ENCODE measurements around the gene NRCAM.

NRCAM gene

GRCh38 chr7:108374899-108375298 lies 81.3 kb downstream of the NRCAM start:
- H3K9me3 ChIP-seq (replicated peaks; ENCODE audit: insufficient read depth, low read length), result no peaks in the 10 kb centered on the region
- H3K4me2 ChIP-seq (ENCODE audit: low read depth, low read length), result no peak overlapping the region
- no peaks in the 10 kb centered on the region for H3K27me3 ChIP-seq (replicated peaks; ENCODE audit: insufficient read depth, low read length)
- no peaks in the 10 kb centered on the region for H4K20me1 ChIP-seq (ENCODE audit: insufficient read depth, low read length)
- H3K9me2 ChIP-seq (replicated peaks; ENCODE audit: insufficient read depth, low read length), result no peaks in the 10 kb centered on the region
- TF ChIP-seq CTCF (IDR thresholded peaks at IDR 0.05; ENCODE audit: low read length) (no peak), EZH2 (optimal IDR thresholded peaks at IDR 0.05; ENCODE audit: low read depth, low read length) (no peak), EZH2phosphoT487 (IDR thresholded peaks at IDR 0.05; ENCODE audit: low read length) (no peak)
- no peak overlapping the region for H3K9ac ChIP-seq (ENCODE audit: low read length)
- H3K4me3 ChIP-seq (ENCODE audit: low read length), result no peak overlapping the region
- H3K79me2 ChIP-seq (ENCODE audit: low read length), result no peaks in the 10 kb centered on the region
- DNase-seq, result no peak
- H3K27ac ChIP-seq (ENCODE audit: low read length), result no peak overlapping the region
- H3K4me1 ChIP-seq (ENCODE audit: low read length), result no peaks in the 10 kb centered on the region
- H3K36me3 ChIP-seq (replicated peaks; ENCODE audit: insufficient read depth, low read length), result no peaks in the 10 kb centered on the region
- no peaks in the 10 kb centered on the region for H3F3A ChIP-seq (ENCODE audit: insufficient read depth, low read length)
- no peak overlapping the region for H2AFZ ChIP-seq (ENCODE audit: low read length)

GRCh38 chr7:108372618-108373017 lies 83.6 kb downstream of the NRCAM start:
- no peaks in the 10 kb centered on the region for H3K36me3 ChIP-seq (replicated peaks; ENCODE audit: insufficient read depth, low read length)
- H3K9me3 ChIP-seq (replicated peaks; ENCODE audit: insufficient read depth, low read length), result no peaks in the 10 kb centered on the region
- no peaks in the 10 kb centered on the region for H3K27me3 ChIP-seq (replicated peaks; ENCODE audit: insufficient read depth, low read length)
- H3K4me1 ChIP-seq (ENCODE audit: low read length), result no peaks in the 10 kb centered on the region
- H3K9ac ChIP-seq (ENCODE audit: low read length), result no peak overlapping the region
- no peak overlapping the region for H3K27ac ChIP-seq (ENCODE audit: low read length)
- TF ChIP-seq EZH2phosphoT487 (IDR thresholded peaks at IDR 0.05; ENCODE audit: low read length) (no peak), EZH2 (optimal IDR thresholded peaks at IDR 0.05; ENCODE audit: low read depth, low read length) (no peak), CTCF (IDR thresholded peaks at IDR 0.05; ENCODE audit: low read length) (no peak)
- no peaks in the 10 kb centered on the region for H3K9me2 ChIP-seq (replicated peaks; ENCODE audit: insufficient read depth, low read length)
- no peak overlapping the region for H2AFZ ChIP-seq (ENCODE audit: low read length)
- no peaks in the 10 kb centered on the region for H4K20me1 ChIP-seq (ENCODE audit: insufficient read depth, low read length)
- H3F3A ChIP-seq (ENCODE audit: insufficient read depth, low read length), result no peaks in the 10 kb centered on the region
- H3K4me2 ChIP-seq (ENCODE audit: low read depth, low read length), result no peak overlapping the region
- no peak overlapping the region for H3K4me3 ChIP-seq (ENCODE audit: low read length)
- no peak for DNase-seq
- no peaks in the 10 kb centered on the region for H3K79me2 ChIP-seq (ENCODE audit: low read length)

- TF ChIP-seq CTCF (IDR thresholded peaks at IDR 0.05; ENCODE audit: low read length) (no peak), EZH2phosphoT487 (IDR thresholded peaks at IDR 0.05; ENCODE audit: low read length) (no peak), EZH2 (optimal IDR thresholded peaks at IDR 0.05; ENCODE audit: low read depth, low read length) (no peak)
- no peaks in the 10 kb centered on the region for H3K9me3 ChIP-seq (replicated peaks; ENCODE audit: insufficient read depth, low read length)
- no peak for DNase-seq
- no peaks in the 10 kb centered on the region for H3K27me3 ChIP-seq (replicated peaks; ENCODE audit: insufficient read depth, low read length)
- no peaks in the 10 kb centered on the region for H4K20me1 ChIP-seq (ENCODE audit: insufficient read depth, low read length)
- no peaks in the 10 kb centered on the region for H3K79me2 ChIP-seq (ENCODE audit: low read length)
- no peak overlapping the region for H2AFZ ChIP-seq (ENCODE audit: low read length)
- no peak overlapping the region for H3K4me3 ChIP-seq (ENCODE audit: low read length)
- H3K27ac ChIP-seq (ENCODE audit: low read length), result no peak overlapping the region
- H3K9me2 ChIP-seq (replicated peaks; ENCODE audit: insufficient read depth, low read length), result no peaks in the 10 kb centered on the region
- H3K4me1 ChIP-seq (ENCODE audit: low read length), result no peaks in the 10 kb centered on the region
- no peaks in the 10 kb centered on the region for H3F3A ChIP-seq (ENCODE audit: insufficient read depth, low read length)
- no peaks in the 10 kb centered on the region for H3K36me3 ChIP-seq (replicated peaks; ENCODE audit: insufficient read depth, low read length)
- H3K9ac ChIP-seq (ENCODE audit: low read length), result no peak overlapping the region
- H3K4me2 ChIP-seq (ENCODE audit: low read depth, low read length), result no peak overlapping the region
Measured at GRCh38 chr7:108370616-108371015, 85.6 kb downstream of the NRCAM start.

Data from MM.1S (cell line).